HG02623 (cell line): ENCODE measurements around the gene RASA4B.
"Not testable (repeated sequence)": the region's sequence is repeated elsewhere in the genome, so short reads cannot be mapped to it uniquely, and the experiment has no call there.

Source experiments
- ATAC-seq: cut with Tn5 transposase; IDR thresholded peaks from one replicate; pipeline ENCODE4 v1.9.1; 2021; ENCODE audit warnings: moderate library complexity; ENCODE audit not compliant: unreplicated experiment

Gene RASA4B

DNA sequence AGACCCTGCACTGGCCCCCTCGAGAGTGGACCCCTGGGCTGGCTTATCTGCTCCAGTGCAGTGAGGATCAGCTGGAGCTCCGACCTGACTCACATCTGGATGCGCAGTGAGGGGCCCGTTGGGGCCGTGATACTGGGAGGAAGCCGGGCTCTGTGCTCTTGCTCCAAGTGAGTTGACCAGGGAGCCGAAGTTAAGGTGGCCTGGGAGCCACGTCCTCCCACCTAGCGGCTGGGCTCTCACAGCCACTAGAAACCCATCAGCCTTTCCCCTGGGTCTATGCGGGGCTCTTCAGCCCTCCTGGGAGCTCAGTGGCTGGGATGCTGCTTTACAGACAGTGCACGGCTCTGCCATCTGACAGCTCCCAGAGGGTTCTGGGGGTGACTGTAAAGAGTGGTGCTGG, 62.0 kb downstream of the RASA4B start:
- no peak for ATAC-seq

DNA sequence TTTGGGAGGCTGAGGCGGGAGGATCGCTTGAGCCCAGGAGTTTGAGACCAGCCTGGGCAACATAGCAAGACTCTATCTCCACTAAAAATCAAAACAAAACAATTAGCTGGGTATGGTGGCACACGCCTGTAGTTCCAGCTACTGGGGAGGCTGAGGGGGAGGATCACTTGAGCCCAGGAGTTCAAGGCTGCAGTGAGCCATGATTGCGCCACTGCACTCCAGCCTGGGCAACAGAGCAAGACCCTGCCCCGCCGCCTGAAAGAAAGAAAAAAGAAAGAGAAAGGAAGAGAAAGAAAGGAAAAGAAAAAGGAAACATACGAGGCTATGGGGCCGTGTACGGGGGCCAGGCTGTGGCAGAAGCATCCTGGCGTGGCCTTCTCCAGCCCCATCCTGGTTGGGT, 62.6 kb downstream of the RASA4B start:
- not testable (repeated sequence) for ATAC-seq

DNA sequence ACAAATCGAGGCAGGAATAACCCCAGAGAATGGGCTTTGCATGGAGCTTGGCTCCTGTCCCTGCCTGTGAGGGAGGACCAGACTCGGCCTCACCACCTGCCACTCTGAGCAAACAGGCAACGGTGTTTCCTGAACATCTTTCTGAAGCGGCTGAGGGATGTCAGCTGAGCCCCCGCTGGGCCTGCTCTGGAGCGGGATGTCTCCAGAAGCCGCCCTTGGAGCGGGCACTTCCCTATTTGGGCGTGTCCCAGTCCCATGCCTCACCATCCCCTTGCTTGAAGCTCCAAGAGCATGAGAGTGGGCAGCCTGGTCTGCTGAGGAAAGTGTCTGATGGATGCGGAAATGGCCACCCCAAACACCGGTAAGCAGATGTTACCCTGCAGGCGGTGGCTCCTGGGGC, 63.1 kb downstream of the RASA4B start:
- ATAC-seq: no peak

DNA sequence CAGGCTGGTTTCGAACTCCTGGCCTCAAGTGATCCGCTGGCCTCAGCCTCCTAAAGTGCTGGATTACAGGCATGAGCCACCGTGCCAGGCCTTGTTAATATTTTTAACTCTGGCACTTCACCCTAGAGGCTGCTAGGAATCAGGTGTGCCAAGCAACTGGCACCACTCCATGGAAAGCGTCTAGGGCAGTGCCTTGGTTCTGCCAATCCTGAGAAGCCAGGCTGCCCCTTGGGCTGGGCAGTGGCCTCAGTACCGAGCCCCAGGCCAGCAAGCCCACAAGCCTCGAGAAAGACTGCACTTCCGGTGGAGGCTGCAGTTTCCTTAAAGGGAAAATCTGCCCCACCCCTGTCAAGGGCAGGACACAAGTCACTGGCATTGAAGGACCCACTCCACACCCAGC, 64.3 kb downstream of the RASA4B start:
- ATAC-seq: no peak

DNA sequence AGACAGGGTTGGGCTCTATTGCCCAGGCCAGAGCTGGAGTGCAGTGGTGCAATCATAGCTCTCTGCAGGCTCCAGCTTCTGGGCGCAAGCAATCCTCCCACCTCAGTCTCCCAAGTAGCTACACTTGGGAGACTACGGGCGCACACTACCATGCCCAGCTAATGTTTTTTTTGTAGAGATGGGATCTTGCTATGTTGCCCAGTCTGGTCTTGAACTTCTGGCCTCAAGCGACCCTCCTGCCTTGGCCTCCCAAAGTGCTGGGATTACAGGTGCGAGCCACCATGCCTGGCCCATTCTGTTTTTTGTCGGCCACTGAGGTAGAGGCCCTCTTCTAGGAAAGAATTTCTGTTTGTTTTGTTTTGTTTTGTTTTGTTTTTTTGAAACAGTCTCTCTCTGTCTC, 65.1 kb downstream of the RASA4B start:
- no peak for ATAC-seq

DNA sequence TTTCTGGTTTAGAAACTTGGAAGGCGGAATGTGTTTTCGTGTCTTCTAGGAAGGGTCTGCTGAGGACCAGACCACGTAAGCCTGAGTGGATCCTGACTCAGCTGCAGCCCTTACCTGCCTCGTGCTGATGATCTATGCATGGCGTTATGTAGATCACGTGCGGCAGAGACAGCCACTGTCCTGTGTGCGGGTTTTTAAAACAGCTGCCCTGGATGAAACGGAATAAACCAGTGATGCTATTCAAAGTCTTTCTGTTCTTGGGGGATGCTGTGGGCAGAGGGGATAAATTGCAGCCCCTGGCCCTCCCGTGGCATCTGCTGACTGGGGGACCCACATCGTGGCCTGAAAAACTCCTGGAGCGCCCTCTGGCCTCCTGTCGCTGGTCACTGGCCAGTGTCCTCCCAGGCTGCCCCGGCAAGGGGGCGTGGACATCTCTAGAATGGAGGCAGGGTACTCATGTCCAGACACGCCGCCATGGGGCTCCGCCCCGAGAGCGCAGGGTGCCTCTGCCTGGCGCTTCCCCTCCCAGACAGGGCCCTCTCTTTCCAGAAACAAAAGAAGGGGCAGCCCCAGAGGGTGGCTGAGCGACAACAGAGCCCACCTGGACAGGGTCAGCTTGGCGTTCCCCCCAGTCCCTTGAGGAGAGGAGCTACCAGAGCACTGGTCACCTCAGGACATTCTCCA, 66.1 kb downstream of the RASA4B start:
- ATAC-seq: no peak

DNA sequence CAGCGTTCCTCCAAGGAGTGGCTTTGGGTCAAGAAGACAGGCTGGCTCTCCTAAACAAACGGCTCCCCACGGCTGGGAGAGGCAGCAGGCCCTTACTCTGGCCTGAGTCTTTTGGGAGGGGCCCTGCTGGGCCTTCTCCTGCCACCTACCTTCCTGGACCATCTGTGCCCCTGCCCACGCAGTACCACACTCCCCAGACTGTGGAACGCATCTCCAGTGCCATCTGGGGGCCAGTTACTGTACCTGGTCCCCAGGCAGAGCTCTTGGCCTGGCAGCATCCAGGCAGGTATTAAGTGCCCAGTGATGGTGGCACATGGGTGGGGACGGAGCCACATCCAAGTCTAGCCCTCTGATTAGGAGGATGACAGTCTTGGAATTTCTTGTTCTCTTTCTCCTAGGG, 67.3 kb downstream of the RASA4B start:
- ATAC-seq: no peak

DNA sequence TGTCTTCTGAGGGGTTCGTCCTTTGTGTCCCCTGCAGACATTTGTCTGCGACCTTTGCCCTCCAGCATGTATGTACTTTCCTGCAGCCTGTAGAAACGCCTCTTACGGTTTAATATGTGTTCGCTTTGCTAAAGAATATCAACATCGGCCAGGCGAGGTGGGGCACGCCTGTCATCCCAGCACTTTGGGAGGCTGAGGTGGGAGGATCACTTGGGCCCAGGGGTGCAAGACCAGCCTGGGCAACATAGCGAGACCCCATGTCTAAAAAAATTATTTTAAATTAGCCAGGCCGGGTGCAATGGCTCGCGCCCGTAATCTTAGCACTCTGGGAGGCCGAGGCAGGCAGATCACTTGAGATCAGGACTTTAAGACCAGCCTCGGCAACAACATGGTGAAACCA, 68.4 kb downstream of the RASA4B start:
- ATAC-seq: no peak

DNA sequence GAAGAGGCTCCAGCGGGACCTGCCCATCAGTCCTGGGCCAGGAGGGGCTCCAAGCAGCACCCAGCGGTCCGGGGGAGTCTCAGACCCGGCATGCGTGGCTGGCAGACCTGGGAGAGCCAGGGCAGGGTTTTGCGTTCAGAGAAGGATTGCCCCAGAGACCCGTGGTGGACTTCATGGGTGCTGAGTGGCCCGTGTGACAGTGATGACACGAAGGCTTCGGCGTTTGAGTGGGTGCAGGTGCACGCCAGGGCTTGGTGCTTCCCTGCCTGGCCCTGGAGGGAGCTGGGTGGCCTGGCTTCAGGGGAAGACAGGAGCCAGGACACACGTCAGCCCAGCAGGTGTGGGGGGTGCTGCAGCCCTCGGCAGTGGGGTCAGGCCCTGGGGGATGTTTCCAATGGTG, 70.3 kb downstream of the RASA4B start:
- ATAC-seq: no peak

DNA sequence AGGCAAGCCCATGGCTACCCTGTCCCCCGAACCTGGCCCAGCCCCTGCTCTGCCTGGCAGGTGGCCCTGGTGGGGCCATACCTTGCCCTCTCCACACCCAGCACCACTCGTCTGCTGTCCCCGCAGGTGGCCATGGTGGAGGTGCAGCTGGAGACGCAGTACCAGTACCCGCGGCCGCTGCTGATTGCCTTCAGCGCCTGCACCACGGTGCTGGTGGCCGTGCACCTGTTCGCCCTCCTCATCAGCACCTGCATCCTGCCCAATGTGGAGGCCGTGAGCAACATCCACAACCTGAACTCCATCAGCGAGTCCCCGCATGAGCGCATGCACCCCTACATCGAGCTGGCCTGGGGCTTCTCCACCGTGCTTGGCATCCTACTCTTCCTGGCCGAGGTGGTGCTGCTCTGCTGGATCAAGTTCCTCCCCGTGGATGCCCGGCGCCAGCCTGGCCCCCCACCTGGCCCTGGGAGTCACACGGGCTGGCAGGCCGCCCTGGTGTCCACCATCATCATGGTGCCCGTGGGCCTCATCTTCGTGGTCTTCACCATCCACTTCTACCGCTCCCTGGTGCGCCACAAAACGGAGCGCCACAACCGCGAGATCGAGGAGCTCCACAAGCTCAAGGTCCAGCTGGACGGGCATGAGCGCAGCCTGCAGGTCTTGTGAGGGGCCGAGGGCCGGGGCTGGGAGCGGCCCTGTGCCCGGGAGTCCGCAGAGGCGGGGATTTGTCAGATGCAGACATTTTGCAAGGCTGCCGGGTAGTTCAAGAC, 71.0 kb downstream of the RASA4B start:
- ATAC-seq: no peak

DNA sequence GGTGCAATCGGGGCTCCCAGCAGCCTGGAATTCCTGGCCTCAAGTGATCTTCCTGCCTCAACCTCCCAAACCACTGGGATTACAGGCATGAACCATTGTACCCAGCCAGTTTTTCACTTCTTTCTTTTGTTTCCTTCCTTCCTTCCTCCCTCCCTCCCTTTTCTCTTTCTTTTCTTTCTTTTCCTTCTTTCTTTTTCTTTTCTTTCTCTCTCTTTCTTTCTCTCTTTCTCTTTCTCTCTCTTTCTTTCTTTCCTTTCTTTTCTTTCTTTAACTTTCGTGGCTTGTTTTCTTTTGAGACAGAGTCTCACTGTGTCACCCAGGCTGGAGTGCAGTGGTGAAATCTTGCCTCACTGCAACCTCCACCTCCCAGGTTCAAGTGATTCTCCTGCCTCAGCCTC, 71.9 kb downstream of the RASA4B start:
- no peak for ATAC-seq

DNA sequence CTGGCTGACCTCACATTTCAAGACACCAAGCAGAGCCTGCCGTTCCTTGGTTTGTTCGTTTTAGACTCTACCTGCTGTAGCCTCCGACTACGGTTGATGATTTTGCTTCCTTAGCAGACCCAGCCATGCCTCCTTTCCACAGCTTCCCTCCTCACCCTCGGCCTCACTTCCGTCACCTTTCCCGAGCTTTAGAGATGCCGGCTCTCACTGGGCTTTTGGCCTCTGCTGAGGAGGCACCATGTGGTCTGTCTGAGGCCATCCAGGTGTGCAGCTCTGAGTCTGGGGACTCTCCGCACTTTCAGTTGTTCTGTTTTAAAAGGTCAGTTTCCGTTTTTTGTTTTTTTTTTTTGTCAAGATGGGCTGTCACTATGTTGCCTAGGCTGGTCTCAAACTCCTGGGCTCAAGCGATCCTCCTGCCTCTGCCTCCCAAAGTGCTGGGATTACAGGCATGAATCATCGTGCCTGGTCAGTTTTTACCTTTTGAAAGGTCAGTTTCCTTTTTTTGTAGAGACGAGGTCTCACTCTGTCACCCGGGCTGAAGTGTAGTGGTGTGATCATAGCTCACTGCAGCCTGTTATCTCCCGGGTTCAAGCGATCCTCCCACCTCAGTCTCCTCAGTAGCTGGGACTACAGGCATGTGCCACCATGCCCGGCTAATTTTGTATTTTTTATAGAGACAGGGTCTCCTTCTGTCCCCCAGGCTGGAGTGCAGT, 72.5 kb downstream of the RASA4B start:
- ATAC-seq: peak; percentile 49

DNA sequence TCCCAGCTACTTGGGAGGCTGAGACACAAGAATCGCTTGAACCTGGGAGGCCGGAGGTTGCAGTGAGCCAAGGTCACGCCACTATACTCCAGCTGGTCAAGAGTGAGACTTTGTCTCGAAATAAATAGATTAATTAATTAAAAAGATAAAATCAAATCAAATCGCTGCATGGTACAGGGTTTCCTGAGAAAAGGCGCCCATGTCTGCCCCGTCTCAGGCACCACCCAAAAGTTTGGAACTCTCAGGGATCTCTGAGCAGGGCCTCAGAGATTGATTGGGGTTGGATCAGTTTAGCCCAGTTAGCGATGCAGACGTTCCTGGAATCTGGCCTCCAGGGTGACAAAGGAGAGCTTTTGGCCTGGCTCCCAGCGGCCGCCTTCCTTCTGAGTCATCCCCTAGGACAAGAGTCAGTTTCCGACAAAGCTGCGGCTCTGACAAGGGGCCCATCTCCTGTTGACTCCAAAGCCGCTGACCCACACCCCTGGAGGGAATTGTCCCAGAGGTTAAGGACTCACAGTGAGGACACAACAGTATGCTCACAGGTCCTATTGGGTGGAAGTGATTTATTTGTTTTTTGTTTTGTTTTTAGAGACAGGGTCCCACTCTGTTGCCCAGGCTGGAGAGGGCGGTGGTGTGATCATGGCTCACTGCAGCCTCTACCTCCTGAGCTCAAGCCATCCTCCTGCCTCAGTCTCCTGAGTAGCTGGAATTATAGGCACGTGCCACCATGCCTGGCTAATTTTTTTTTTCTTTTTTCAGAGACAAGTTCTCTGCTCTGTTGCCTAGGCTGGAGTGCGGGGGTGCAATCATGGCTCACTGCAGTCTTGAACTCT, 77.4 kb downstream of the RASA4B start:
- ATAC-seq: no peak

DNA sequence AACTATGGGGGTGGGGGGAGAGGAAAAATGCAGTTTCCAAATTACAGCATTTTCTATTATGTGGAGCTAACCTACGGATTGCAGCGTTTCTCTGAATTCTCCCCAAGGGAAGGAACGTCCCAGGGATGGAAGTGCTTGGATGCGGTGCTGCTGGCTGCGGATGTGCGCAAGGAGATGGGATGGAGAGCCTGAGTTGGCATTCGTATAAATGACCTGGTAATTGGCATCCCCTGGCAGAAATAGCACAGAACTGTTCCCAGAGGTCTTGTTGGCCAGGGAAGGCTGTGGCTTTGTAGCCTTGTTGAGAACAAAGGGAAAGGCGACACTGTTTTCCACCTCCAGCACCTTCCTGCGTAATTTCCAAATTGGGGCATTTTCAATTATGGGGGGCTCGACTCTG, 81.5 kb downstream of the RASA4B start:
- no peak for ATAC-seq

DNA sequence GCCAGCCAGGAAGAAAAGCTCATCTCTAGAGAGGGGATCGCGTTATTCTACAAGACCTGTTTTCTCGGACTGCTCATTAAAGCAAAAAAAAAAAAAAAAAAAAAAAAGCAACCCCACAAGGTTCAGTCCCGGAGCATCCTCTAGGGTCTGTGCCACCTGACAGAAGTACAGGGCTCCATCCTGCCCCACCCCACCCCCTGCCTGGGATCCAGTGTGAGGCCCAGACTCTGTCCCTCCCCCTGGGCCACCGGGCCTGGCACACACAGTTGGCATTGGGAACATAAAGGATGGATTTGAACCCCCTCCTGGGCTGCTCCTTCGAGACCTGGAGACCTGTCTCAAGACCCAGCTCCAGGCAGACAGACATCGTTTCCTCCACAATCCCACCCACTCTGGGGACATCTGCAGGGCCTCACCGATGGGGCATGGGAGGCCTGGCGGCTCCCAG, 83.5 kb downstream of the RASA4B start:
- no peak for ATAC-seq

DNA sequence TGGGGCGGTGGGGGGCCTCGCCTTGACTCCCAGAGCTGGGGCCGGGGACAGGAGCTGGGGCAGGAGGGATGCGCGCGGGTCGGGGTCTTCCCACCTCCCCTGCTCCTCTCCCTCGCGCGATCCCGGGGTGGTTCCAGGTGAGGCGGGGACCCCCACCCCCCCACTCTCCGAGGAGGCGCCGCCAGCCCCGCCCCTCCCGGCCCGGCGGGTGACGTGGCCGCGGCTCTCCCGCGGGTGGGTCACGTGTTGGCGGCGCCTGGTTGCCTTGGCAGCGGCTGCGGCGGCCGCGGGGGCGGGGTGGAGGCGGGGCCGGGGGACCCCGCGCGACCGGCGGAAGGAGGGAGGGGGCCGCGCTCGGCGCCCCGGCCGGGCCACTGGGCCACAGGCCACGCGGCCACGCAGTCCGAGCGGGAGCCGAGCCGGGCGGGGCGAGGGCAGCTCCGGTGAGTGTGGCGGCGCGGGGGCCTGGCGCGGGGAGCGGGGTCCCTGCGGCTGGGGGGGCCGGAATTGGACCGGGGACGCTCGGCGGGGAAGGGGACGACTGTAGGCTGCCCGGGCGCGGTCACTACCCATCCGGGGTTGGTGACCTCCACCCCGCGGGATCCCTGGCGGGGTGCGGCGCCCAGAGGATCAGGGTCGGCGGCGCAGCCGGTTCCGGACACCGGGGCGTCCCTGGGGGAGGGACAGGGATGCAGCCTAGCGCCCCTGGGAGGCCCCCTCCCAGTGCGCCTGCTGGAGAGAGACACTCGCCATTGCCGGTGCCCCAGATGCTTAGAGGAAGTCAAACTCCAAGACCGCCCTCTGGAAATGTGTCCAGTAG, 84.1 kb downstream of the RASA4B start, which contains the start of gene ORAI2:
Gene ORAI2 (plus strand): TSS at position 357 of the 820 bp plus-strand sequence. CDS start 5,382 bp downstream, outside the sequence.
- ATAC-seq: peak; percentile 69
